Measurements from ENCODE around the gene GJD3.
A peak's percentile ranks its signal among the peaks of the same experiment; 100 is the strongest.

The GJD3 gene

DNA sequence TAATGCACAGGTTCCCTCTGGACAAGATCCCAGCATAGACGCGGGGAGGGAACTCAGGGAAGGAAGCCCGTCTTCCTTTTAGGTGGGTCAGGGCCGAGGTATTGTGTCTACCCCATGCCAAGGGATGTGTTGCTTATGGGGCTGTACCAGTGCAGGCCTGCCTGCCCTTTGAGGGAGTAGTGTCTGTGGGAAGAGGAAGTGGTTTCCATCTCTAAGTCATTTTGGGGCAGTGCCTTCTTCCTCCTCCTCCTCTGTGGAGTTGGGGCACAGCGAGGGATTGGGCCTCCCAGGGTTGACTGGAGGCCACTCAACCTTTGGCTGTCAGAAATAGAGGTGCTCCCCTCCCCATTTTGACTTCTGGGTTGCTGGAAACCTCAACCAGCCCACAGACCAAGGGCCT is 26.5 kb downstream of the GJD3 start:
- no peak for DNase-seq

DNA sequence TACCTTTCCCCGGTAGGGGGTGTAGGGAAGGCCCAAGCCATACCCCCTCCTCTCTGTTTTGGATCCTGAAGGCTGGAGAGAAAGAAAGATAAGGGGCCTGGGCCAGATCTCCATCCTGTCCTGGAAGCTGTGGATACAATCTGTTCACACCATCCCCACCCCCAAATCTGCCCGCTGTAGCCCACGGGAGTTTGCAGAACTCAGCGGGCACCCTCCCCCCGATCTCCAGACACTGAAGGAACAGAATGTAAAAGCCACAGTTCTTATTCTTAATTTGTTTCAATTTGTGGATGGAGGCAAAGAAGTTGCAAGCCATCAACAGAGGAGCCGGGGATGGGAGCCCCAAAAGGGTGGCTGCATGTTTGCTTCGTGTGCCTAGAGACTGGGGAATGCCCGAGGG is 27.2 kb downstream of the GJD3 start:
- no peak for DNase-seq

DNA sequence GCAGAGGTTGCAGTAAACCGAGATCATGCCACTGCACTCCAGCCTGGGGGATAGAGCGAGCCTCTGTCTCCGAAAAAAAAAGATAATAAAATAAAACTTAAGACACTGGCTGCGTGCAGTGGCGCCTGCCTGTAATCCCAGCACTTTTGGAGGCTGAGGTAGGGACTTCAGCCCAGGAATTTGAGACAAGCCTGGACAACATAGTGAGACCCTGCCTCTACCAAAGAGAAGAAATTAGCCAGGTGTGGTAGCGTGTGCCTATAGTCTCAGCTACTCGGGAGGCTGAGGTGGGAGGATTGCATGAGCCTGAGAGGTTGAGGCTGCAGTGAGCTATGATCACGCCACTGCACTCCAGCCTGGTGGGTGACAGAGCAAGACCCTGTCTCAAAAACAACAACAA is 28.9 kb downstream of the GJD3 start:
- no peak for DNase-seq

DNA sequence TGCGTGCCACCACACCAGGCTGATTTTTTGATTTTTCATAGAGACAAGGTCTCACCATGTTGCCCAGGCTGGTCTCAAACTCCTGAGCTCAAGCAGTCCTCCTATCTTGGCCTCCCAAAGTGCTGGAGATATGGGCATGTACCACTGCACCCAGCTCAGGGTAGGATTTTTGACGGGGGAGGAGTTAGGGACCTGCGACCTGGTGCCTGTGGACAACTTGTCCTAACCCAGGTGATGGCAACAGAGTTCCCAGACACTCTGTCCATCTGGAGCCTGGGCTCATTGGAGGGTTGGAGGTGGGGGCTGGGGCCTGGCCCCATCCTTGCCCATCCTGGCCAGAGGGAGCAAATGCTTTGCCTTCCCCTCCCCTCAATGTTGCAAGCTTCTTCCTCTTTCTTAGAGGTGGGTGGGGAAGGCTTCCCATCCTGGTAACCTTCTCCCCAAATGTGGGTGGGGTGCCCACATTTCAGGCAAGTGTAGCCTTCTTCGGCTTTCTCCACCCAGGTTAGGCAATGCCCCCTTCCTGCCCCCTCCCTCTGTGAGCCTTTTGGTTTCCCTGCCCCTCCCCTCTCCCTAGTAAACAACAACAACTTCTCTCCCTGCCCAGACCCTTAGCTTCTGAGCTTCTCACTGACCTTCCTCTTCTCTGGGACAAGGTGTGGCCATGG is 30.6 kb downstream of the GJD3 start:
- DNase-seq = no peak

DNA sequence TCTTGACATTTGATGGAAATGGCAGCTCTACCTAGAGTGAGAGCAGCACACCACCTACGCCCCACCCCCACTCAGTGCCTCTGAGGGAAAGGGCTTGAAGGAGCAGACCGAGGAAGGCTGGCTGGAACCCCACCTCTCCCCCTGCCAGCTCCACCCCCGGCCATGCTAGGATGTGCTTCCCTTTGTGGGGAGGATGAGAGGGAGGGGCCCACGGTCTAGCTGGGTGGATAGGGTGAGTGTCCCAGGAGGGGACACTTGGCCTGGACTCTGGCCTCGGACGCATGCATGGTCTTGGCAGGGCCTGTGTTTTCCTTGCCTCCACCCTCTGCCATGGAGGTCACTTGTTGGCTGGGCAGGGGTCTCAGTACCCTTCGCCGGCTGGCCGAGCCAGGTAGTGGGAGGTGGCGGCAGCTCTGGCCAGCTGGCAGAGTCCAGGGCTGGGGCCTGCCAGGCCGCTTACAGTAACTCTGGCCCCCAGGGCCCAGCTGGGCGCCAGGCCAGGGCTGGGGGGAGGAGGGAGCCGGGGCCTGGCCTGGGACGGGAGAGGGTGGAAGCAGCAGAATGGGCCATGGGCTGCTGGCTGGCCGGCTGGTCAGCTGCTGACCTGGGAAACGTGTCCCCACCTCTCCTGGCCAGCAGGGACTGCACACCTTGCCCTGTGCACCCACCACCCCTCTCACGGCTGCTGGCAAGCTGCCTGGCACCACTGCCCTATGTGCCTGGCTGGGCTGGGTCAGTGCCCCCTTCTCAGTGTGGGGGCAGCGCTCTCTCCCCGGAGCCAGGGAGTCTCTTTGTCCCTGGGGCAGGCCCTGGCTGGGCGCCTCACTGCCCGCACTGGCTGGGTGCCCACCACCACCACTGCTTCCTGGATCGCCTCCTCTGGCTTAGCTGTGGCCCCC is 32.5 kb downstream of the GJD3 start:
- DNase-seq = no peak

DNA sequence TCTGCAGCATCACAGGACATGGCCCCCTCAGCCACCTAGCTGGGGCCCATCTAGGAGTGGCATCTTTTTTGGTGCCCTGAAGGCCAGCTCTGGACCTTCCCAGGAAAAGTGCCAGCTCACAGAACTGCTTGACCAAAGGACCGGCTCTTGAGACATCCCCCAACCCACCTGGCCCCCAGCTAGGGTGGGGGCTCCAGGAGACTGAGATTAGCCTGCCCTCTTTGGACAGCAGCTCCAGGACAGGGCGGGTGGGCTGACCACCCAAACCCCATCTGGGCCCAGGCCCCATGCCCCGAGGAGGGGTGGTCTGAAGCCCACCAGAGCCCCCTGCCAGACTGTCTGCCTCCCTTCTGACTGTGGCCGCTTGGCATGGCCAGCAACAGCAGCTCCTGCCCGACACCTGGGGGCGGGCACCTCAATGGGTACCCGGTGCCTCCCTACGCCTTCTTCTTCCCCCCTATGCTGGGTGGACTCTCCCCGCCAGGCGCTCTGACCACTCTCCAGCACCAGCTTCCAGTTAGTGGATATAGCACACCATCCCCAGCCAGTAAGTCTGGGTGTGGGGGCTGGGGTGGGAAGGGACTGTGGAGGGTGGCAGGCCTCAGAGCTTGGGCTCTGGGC is 33.6 kb downstream of the GJD3 start:
- no peak for DNase-seq

DNA sequence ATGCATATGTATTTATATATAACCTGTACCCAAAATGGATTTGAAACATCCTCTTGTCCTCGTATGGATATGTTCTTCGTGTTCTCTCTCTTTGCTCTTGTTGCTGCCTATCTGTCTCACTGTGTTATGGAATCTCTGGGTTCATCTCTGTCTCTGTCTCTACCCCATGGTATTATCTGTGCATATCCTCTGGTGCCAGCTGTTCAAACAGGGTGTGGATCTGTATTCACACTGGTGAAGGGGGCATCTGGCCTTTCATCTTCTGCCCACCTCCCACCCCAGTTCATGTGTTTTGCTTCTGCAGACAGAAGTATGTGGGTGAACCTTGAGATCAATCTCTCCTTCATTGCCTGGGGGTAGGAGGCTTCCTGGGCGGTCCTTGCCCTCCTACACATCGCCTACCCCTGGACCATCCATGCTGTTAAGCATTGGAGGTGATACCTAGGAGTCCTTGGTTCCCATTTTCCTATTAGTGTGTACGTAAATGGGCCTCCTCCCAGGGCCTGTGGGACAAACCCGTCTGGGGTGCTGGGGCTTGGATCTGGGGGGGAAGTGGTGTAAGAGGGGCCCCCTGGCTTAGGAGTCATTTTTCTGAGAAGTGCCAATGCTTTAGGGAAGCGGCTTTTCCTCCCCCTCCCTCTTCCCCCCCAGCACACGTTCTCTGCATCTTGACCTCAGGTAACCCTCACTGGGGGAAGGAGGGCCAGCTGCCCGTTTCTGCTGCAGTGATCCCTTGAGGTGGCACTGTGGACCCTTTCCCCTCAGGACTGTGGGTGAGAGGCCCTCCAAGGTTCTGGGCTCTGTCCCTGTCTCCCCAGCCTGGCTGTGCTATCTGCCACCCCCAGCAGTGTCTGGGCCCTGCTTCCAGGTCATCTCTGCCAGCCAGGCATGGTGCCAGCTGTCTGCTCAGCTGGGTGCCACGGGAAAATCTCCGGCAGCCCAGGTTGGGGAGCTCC is 34.4 kb downstream of the GJD3 start:
- no peak for DNase-seq

DNA sequence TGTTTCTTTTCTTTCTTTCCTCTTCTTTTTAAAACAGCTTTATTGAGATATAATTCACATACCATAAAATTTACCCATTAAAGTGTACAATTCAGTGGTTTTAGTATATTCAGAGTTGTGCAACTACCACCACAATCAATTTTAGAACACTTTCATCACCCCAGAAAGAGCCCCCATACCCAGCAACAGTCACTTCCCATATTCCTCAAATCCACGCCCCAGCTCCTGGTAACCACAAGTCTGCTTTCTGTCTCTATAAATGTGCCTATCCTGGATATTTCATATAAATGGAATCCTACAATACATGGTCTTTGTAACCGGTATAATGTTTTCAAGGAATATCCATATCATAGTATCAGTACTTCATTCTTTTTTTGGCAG is 36.2 kb downstream of the GJD3 start:
- no peak for DNase-seq

DNA sequence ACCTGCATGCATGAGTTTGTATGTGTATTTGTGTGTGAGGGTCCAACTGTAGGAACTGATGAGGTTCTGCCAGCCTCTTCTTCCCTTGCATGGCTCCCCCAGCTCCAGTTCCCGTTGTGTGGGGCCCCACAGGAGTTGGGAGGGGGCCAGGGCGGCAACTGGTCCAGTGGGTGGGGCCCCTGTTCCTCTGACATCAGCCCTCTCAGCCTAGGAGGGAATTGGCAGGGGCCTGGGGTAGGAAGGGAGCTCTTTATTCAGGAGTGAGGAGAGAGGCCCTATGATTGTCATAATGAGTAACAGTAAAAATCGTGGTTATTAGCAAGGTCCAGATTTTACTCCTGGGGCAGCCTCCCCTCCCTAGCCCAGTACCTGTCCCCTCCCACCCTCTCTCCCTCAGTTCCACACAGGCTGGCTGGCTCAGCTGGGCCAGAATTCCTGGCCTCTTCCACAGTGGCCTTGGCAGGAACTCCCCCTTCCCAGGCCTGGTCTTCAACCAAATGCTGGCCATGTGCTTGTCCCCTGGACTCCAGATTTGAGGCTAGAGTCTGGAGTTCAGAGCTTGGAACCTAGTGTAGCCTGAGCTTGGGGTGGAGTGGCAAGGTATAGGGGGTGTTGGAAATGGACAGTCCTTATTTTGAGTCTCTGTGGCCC is 36.7 kb downstream of the GJD3 start:
- DNase-seq = no peak

DNA sequence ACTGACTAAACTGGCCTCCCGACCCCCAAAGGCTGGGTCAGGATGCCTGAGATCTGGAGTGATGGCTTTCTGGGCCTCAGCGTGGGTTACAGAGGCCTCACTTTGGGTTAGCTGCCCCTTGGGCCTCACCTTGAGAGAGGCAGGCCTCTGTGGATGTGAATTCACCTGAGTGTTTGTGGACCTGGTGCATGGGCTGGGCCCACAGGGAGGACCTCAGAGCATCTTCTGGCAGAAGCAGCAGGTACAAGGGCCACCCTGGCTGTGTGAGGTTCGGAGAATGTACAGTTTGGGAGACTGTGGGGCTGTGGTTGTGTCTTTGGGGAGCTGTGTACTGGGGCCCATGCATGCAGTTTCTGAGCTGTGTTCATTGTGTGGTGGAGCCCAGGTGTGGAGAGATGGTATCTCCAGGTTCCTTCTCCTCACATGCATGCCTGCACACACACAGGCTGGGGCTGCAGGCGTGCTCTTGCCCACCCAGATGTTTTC is 37.2 kb downstream of the GJD3 start:
- no peak for DNase-seq

DNA sequence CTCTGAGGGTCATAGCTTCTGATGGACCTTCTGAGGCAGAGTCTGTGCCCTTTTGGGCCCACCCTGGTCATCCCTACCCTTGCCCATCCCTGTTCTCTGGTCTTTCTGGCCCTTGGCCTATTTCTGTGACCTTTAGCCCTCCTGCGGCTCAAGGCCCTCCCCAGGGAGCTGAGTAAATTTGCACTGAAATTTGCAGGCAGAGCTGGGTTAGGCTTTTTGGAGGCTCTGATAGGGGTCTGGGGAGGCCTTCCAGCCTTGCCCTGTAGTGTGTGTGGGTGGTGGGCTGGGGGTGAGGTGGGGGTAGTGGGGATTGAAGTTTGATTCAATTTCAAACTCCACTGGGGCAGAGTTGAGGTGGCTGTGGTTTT is 37.7 kb downstream of the GJD3 start:
- no peak for DNase-seq

DNA sequence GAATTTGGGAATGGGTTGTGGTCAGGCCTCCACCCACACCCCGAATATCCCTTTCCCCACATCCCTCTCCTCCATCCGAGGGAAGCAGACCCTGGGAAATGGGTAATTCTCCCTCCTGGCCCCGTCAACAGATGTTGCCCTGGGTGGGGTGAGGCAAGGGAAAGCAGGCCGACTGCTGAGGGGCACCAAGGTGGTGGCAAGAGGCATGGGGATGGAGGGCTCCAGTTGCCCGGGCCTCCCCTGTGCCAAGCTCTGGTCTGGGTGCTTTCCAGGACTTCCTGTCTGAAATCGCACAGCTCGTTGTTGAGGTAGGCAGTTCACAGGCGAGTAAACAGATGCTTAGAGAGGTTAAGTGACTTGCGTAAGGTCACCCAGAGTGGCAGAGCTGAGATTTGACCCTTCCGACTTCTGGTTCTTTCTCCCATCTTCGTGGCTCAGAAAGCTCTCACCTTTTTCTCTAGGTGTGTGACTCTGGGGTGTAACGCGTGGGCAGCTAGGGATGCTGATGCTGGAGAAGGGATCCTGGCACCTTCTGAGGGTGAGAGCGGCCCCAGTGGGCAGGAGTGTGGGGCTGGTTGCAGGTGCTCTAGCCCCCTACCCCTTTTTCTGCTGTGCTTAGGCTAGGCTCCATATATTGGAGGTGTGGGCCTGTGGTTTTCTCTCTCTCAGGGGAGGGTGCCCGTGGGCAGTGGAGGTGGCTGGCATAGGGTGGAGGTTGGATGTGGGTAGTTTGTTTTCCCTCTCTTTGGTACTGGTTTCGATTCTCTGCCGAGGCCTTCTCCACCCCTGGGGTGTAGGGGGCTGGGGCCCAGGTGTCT is 38.3 kb downstream of the GJD3 start:
- peak; percentile 52 for DNase-seq

DNA sequence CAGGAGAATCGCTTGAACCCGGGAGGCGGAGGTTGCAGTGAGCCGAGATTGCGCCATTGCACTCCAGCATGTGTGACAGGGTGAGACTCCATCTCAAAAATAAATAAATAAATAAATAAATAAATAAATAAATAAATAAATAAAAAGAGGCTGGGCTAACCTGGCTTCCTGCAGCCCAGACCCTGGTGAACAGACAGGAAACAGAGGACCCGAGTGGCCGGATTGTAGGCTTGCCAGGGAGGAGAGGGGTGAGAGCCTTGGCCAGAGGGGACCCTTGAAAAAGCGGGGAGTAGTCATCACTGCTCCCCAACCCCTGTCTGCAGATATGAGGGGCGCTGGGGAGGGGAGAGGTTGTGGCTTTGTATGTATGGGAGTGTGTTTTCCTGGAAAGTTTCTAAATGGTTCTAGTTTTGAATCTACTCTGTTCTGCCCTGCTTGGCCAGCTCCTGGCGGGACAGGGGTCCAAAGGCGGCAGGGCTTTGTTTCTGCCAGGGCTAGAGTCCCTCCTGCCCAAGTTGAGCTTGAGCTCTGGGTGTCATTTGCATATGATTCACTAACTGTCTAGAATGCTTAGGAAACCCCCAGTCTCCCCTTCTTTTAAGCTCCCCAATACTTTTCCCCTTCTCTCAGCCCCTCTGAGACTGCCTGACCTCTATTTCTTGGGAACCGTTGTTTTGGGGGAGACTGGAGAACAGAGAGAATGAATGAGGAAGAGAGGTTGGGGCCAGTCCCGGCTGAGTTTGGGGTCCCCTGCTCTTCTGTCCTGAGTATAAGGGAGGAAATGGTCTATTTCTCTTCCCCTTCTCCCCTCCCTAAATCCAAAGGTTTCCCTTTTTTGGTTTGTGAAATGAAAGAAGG is 39.2 kb downstream of the GJD3 start:
- no peak for DNase-seq

DNA sequence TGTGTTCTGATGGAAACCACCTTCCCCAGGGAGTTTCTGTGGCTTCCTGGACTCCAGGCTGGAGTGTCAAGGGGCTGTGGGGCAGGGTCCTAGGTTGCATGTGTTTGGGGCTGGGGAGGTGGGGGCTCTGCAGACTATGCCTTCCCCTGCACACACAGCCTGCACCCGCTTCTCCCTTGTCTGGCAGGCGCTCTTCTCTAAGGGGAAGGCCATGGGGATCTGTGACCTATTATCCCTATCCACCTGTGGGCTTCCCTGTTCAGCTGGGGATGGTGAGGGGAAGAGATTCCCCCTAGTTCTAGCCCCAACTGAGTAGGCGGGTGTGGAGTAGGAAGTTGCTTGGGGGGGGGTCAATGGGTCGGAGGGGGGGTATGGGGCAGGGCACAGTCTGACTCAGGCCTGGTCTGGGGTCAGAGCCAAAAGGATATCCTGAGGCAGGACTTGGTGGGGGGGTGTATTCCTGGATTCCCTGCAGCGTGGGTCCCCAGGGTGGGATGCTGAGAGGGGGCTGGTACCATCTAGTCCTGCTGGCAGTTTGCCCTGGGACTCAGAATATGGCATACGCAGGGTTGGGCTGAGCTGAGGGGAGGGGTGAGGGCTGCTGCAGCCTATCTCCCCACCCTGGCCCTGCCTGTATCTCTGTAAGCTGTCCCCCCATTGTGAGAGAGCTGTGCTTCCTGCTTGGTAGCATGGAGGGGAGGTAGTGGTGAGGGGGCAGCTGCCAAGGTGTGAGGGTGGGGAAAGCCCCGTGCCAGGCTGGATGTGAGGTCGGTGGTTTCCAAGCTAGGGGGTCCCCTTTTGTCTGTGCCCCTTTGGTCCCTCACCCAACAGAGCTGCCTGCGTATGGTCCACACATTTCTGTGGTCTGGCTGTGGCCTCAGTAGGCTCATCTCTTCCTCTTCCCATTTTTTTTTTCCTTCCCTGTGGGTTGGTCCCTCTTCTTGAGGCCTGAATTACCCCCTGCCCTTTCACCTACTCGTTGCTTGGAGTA is 40.9 kb downstream of the GJD3 start:
- peak; percentile 66 for DNase-seq

DNA sequence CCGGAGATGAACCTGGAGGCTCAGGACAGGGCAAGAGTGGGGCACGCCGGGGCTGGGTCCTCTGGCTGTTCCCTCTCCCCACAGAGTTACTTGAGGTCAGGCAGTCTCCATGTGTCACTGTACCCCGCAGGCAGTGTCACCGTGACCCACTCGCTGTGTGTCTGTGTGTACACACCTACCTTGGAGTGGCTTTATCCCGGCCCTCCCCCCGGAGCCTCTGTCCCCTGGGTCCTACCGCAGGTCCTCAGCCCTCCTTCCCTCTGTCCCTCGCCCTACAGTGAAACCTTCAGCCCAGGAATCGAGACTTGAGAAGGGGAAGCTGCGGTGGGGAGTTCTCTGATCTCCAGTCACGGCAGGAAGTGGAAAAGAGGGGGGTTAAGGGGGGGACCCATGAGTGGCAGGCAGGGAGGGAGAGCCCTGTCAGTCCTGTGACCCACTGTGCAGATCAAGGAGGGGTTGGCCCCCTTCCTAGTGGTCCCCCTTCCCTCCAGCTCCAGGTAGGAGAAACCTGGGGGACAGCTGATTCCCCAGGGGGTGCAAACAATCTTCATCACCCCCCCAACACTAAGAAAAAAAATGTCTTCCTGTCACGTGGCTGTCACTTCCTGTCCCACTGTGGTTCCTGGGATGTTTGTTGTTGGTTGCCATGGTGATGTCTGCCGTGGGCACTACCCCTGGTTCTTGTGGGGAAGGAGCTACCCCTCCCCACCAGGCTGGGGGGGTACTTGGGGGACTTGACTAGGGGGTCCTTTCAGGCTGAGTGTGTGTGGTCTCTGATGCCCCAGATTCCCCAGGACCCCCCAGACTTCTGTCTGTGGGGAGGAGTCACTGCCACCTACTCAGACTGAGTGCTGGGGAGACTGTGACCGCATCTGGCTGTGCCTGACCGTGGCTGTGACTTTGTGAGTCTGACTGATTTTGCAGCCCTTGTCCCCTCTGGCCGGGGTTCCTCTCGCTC is 41.9 kb downstream of the GJD3 start:
- peak; percentile 76 for DNase-seq

DNA sequence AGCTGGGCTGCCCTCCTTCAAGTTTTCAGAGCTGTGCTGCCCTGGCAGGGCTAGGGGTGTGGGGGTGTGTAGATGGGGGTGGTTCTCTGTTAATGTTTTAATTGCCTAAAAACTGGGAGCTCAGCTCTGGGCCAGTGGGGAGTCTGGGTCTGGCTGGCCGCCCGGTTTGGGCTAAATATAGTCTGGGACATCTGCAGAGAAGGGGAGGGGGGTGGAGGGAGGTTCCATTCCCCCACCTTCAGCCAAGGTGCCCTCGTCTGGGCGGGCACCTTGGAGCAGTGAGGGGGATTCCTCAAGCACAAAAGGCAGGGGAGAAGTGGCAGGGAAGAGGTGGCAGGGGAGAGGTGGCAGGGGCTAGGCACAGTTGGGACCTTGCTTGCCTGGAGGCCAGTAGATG is 42.6 kb downstream of the GJD3 start:
- no peak for DNase-seq

DNA sequence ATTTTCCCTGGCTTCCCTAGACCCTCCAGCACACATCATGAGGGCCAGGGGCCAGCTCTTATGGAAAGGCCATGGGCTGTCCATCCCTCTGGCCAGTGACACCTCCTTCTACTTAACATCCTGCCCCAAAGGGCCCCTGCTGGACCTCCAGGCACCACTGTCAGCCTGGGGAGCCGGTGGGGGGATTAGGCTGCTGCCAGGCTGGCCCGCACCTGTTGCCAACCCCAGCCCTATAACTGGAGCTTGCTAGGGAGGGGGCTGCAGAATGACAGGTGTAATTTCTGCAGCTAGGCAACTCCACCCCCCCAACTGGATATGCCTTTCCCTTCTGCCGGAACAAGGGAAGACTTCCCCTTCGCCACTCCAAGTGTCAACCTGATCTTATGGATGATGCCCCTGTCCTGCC is 43.0 kb downstream of the GJD3 start:
- no peak for DNase-seq
